GM23248 (cell line): ENCODE data around the gene RBMS3. TPM values are rescaled to one million over a fixed set of nuclear protein-coding genes. Genes with fewer than 3 reads are reported as not detected.

Experiments
- DNase-seq: peaks from one replicate; pipeline ENCODE4 v3.0.0-alpha.2; 2015
- H2AFZ ChIP-seq: fragments of 200-600 bp; sonication (generic); 2 replicates; pipeline ENCODE4 v1.6.1; 2016; ENCODE audit warnings: antibody characterized with exemption
- H3F3A ChIP-seq: fragments of 200-600 bp; sonication (generic); 2 replicates; pipeline ENCODE4 v1.6.1; 2016; ENCODE audit warnings: mild to moderate bottlenecking, antibody characterized with exemption, mixed run types; ENCODE audit not compliant: insufficient read depth
- H3K27ac ChIP-seq: fragments of 200-600 bp; sonication (generic); 2 replicates; pipeline ENCODE4 v1.5.1; 2016; ENCODE audit warnings: mild to moderate bottlenecking
- H3K27me3 ChIP-seq: fragments of 200-600 bp; sonication (generic); replicated peaks from 2 replicates; pipeline ENCODE4 v1.6.1; 2016; ENCODE audit warnings: mild to moderate bottlenecking; ENCODE audit not compliant: insufficient read depth
- H3K36me3 ChIP-seq: fragments of 200-600 bp; sonication (generic); 2 replicates; pipeline ENCODE4 v1.6.1; 2016; ENCODE audit warnings: low read depth, mild to moderate bottlenecking
- H3K4me1 ChIP-seq: fragments of 200-600 bp; sonication (generic); 2 replicates; pipeline ENCODE4 v1.6.1; 2016; ENCODE audit warnings: mild to moderate bottlenecking; ENCODE audit not compliant: insufficient read depth
- H3K4me2 ChIP-seq: fragments of 200-600 bp; sonication (generic); one replicate; pipeline ENCODE4 v1.6.1; 2016; ENCODE audit warnings: mild to moderate bottlenecking; ENCODE audit not compliant: unreplicated experiment
- H3K4me3 ChIP-seq: fragments of 200-600 bp; sonication (generic); 2 replicates; pipeline ENCODE4 v1.5.1; 2016; ENCODE audit warnings: mild to moderate bottlenecking
- H3K79me2 ChIP-seq: fragments of 200-600 bp; sonication (generic); 2 replicates; pipeline ENCODE4 v1.6.1; 2016; ENCODE audit warnings: mild to moderate bottlenecking; ENCODE audit not compliant: insufficient read depth
- H3K9ac ChIP-seq: fragments of 200-600 bp; sonication (generic); 2 replicates; pipeline ENCODE4 v1.6.1; 2016; ENCODE audit warnings: mild to moderate bottlenecking
- H3K9me2 ChIP-seq: fragments of 200-600 bp; sonication (generic); 2 replicates; pipeline ENCODE4 v1.6.1; 2016; ENCODE audit warnings: mixed run types, mild to moderate bottlenecking, moderate library complexity; ENCODE audit not compliant: insufficient read depth
- H3K9me3 ChIP-seq: fragments of 200-600 bp; sonication (generic); one replicate; pipeline ENCODE4 v1.6.1; 2017; ENCODE audit warnings: low read depth
- H4K20me1 ChIP-seq: fragments of 200-600 bp; sonication (generic); 2 replicates; pipeline ENCODE4 v1.6.0; 2016; ENCODE audit not compliant: insufficient read depth
- EZH2 ChIP-seq: fragments of 200-600 bp; sonication (generic); IDR thresholded peaks from 2 replicates; pipeline ENCODE4 v1.6.1; 2018; ENCODE audit warnings: antibody characterized with exemption, mild to moderate bottlenecking; ENCODE audit not compliant: insufficient read depth, poor library complexity, severe bottlenecking
- EZH2phosphoT487 ChIP-seq: fragments of 200-600 bp; sonication (generic); IDR thresholded peaks from 2 replicates; pipeline ENCODE4 v1.6.1; 2018; ENCODE audit warnings: antibody characterized with exemption, moderate library complexity, mild to moderate bottlenecking, low read depth; ENCODE audit not compliant: insufficient read depth
- WGBS, 2 experiments: methylation state at CpG; one replicate each; pipeline ENCODE4 v1.1.6; 2015 to 2017; ENCODE audit warnings: low lambda C conversion rate in 2 of 2, low coverage in 1 of 2; ENCODE audit errors: missing lambda C conversion rate in 2 of 2; 5-methylcytosine and 5-hydroxymethylcytosine counted together
- in situ Hi-C: fragments of 300-500 bp; cut with MboI; formaldehyde crosslinking; loops from 2 replicates; pipeline ENCODE4 v1.15.0; 2020
- polyA plus RNA-seq: library from polyadenylated mRNA; unstranded; fragments of >200 nt; fragmentation: Nextera tagmentation; extraction: Ambion mirVana; gene quantifications from 2 replicates; pipeline ENCODE4 v1.2.1, GENCODE V29; 2016
- total RNA-seq: library from RNA; depleted of rRNA; stranded (reverse); fragments of >200 nt; shearing (Covaris generic); gene quantifications from 2 replicates; pipeline ENCODE4 v1.2.3, GENCODE V29; 2014

RBMS3 gene
- total and polyA plus RNA-seq, 2 experiments from 2014 or later = 40.0 to 94.3 TPM

- 97 to 99% methylated on average over 2 of the region's 2 CpGs for WGBS, 2 experiments
- Histone ChIP-seq H3K4me3 (no peak overlapping the region), H2AFZ (no peak overlapping the region), H3K9me2 (no peaks in the 10 kb centered on the region), H3K4me2 (peak overlapping the region; percentile 6), H3K9ac (no peak overlapping the region), H3K27ac (no peak overlapping the region), H3K27me3 (no peaks in the 10 kb centered on the region), H3K79me2 (peaks cover 37% of the 10 kb centered on the region), H3K4me1 (peaks cover 61% of the 10 kb centered on the region), H3K36me3 (no peaks in the 10 kb centered on the region), H4K20me1 (no peaks in the 10 kb centered on the region), H3K9me3 (no peaks in the 10 kb centered on the region), H3F3A (peaks cover 39% of the 10 kb centered on the region)
- in situ Hi-C loops = no loop called here
- TF ChIP-seq EZH2phosphoT487 = no peak
- TF ChIP-seq EZH2 = no peak
- no peak for DNase-seq
These were observed 409.9 kb downstream of the RBMS3 start for GRCh38 chr3:29690686-29691353.

- H3K36me3 ChIP-seq = no peaks in the 10 kb centered on the region; the same call in 1 of the 2 replicates
- peak overlapping the region; percentile 98 for H3K27ac ChIP-seq
- H3K9me3 ChIP-seq = no peaks in the 10 kb centered on the region
- H3K4me3 ChIP-seq = peak overlapping the region; percentile 36
- peaks cover 77% of the 10 kb centered on the region for H3K4me1 ChIP-seq
- no peaks in the 10 kb centered on the region for H3K9me2 ChIP-seq
- in situ Hi-C loops = no loop called here
- H2AFZ ChIP-seq = no peak overlapping the region
- TF ChIP-seq EZH2 (no peak), EZH2phosphoT487 (peak; percentile 75; the same call in 1 of the 2 replicates)
- peaks cover 59% of the 10 kb centered on the region for H3F3A ChIP-seq
- WGBS, 2 experiments = 0% methylated on average over 1 of the region's 1 CpG
- DNase-seq = peak; percentile 79
- no peaks in the 10 kb centered on the region for H4K20me1 ChIP-seq
- H3K4me2 ChIP-seq = peak overlapping the region; percentile 80
- peak overlapping the region; percentile 66 for H3K9ac ChIP-seq
- H3K27me3 ChIP-seq = no peaks in the 10 kb centered on the region
- peaks cover 15% of the 10 kb centered on the region; the same call in 1 of the 2 replicates for H3K79me2 ChIP-seq
These were observed 413.0 kb downstream of the RBMS3 start for GRCh38 chr3:29693863-29694262.

GRCh38 chr3:29694331-29694730, 413.5 kb downstream of the RBMS3 start:
- Histone ChIP-seq H2AFZ (no peak overlapping the region), H3K4me2 (peak overlapping the region; percentile 80), H3K79me2 (peaks cover 15% of the 10 kb centered on the region; the same call in 1 of the 2 replicates), H3K9me2 (no peaks in the 10 kb centered on the region), H3K9ac (peak overlapping the region; percentile 66), H3K4me1 (peaks cover 81% of the 10 kb centered on the region), H3F3A (peaks cover 59% of the 10 kb centered on the region), H3K4me3 (peak overlapping the region; percentile 36), H4K20me1 (no peaks in the 10 kb centered on the region), H3K27me3 (no peaks in the 10 kb centered on the region), H3K9me3 (no peaks in the 10 kb centered on the region), H3K36me3 (peaks cover under 1% of the 10 kb centered on the region; the same call in 1 of the 2 replicates), H3K27ac (peak overlapping the region; percentile 98)
- WGBS, 2 experiments = 4 to 5% methylated on average over 2 of the region's 2 CpGs
- peak; percentile 39 for DNase-seq
- in situ Hi-C loops = no loop called here
- TF ChIP-seq EZH2phosphoT487 = no peak

GRCh38 chr3:29694783-29695182, 413.9 kb downstream of the RBMS3 start:
- peaks cover 59% of the 10 kb centered on the region for H3F3A ChIP-seq
- peak; percentile 97 for DNase-seq
- no peaks in the 10 kb centered on the region for H4K20me1 ChIP-seq
- peak overlapping the region; percentile 78 for H3K9ac ChIP-seq
- no peaks in the 10 kb centered on the region for H3K9me3 ChIP-seq
- no peak overlapping the region for H2AFZ ChIP-seq
- in situ Hi-C loops = no loop called here
- no peaks in the 10 kb centered on the region for H3K27me3 ChIP-seq
- no peaks in the 10 kb centered on the region for H3K9me2 ChIP-seq
- H3K4me2 ChIP-seq = peak overlapping the region; percentile 80
- H3K36me3 ChIP-seq = peaks cover 3% of the 10 kb centered on the region; the same call in 1 of the 2 replicates
- H3K79me2 ChIP-seq = peaks cover 19% of the 10 kb centered on the region; the same call in 1 of the 2 replicates
- WGBS, 2 experiments = 10 to 26% methylated on average over 1 of the region's 1 CpG
- peak overlapping the region; percentile 52 for H3K4me3 ChIP-seq
- peaks cover 82% of the 10 kb centered on the region for H3K4me1 ChIP-seq
- TF ChIP-seq EZH2phosphoT487 = peak; percentile 84; the same call in 1 of the 2 replicates
- TF ChIP-seq EZH2 = no peak
- peak overlapping the region; percentile 98 for H3K27ac ChIP-seq
